Activated CD8-positive, alpha-beta T cell treated with anti-CD3 and anti-CD28 coated beads for 36 hours (primary cell): ENCODE results near the gene HS3ST6. TPM values are rescaled to one million over a fixed set of nuclear protein-coding genes. Genes with fewer than 3 reads are reported as not detected.
"Not testable (repeated sequence)": the region's sequence is repeated elsewhere in the genome, so short reads cannot be mapped to it uniquely, and the experiment has no call there.

Experiments
- ATAC-seq: fragments of 200-7000 bp; cut with Tn5 transposase; one replicate; pipeline ENCODE4 v1.10.0; 2021; ENCODE audit warnings: mild to moderate bottlenecking, moderate library complexity
- CTCF ChIA-PET: fragments of 350-600 bp; sonication (Branson Sonifier 250); formaldehyde crosslinking; loops from one replicate; lab custom pipeline; 2021; ENCODE audit warnings: antibody characterized with exemption; lab: Charles Lee
- POLR2A ChIA-PET: fragments of 350-600 bp; sonication (Branson Sonifier 250); formaldehyde crosslinking; loops from one replicate; lab custom pipeline; 2021; ENCODE audit warnings: antibody characterized with exemption; lab: Charles Lee
- DNase-seq: peaks from one replicate; pipeline ENCODE4 v3.0.0-alpha.2; 2020
- H3K27ac Mint-ChIP-seq: one replicate; pipeline ENCODE4 v1.8.0; 2021; ENCODE audit warnings: mild to moderate bottlenecking, mixed read lengths
- H3K27me3 Mint-ChIP-seq: one replicate; pipeline ENCODE4 v1.8.0; 2021; ENCODE audit warnings: mixed read lengths
- H3K36me3 Mint-ChIP-seq: one replicate; pipeline ENCODE4 v1.8.0; 2021; ENCODE audit warnings: low read depth, mixed read lengths
- H3K4me1 Mint-ChIP-seq: one replicate; pipeline ENCODE4 v1.8.0; 2021; ENCODE audit warnings: low read depth, mixed read lengths
- H3K4me3 Mint-ChIP-seq: one replicate; pipeline ENCODE4 v1.8.0; 2021; ENCODE audit warnings: mild to moderate bottlenecking, moderate library complexity, mixed read lengths
- H3K9me3 Mint-ChIP-seq: one replicate; pipeline ENCODE4 v1.8.0; 2021; ENCODE audit warnings: mixed read lengths
- intact Hi-C: fragments of 100-400 bp; cut with micrococcal nuclease; formaldehyde crosslinking; loops from one replicate; pipeline ENCODE4 v1.10.0; 2022
- total RNA-seq, 2 experiments: library from RNA; stranded (reverse); gene quantifications; one replicate each; pipeline ENCODE4 v1.2.3, GENCODE V29; 2021
- TF ChIP-seq, protein P1 (sequence below): fragments of 200-600 bp; IDR thresholded peaks from one replicate; pipeline ENCODE4 v1.8.0; 2022; ENCODE audit warnings: antibody characterized with exemption, mild to moderate bottlenecking

HS3ST6 gene
- total RNA-seq, 2 experiments from 2014 or later, result not detected

DNA sequence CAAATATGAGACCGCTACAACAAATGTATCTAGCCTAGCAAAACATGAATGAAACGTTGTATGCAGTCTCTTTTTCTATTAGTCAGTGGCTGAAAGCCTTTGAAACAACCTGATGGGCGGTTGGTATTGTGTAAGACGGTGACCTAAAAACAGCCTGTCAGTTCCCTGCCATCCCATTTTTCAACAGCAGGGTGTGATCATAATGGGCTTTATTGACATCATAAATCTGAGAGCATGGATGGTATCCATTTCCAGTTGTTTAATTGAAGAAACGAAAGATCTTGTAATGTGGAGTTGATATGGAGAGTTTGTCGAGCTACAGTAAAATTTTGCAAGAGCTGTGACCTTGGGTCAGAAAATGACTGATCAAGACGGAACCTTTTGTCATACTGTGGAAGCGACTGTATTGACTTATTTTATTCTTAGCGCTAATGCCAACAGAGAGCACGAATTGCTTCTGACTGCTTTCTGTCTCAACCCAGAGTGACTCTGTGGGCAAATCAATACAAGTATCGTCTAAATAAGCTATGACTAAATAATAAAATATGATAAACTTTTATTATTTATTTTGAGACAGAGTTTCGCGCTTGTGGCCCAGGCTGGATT is 34.0 kb downstream of the HS3ST6 start:
- peak; percentile 27 for DNase-seq
- Mint-ChIP-seq H3K4me3 (no peak overlapping the region), H3K9me3 (no peaks in the 10 kb centered on the region), H3K36me3 (no peaks in the 10 kb centered on the region), H3K27ac (no peak overlapping the region), H3K4me1 (no peaks in the 10 kb centered on the region), H3K27me3 (peaks cover 6% of the 10 kb centered on the region)
- ChIA-PET POLR2A (no interaction called here), CTCF (no interaction called here)
- ATAC-seq, result peak; percentile 60
- intact Hi-C loops, result no loop called here
- TF ChIP-seq, protein P1, sequence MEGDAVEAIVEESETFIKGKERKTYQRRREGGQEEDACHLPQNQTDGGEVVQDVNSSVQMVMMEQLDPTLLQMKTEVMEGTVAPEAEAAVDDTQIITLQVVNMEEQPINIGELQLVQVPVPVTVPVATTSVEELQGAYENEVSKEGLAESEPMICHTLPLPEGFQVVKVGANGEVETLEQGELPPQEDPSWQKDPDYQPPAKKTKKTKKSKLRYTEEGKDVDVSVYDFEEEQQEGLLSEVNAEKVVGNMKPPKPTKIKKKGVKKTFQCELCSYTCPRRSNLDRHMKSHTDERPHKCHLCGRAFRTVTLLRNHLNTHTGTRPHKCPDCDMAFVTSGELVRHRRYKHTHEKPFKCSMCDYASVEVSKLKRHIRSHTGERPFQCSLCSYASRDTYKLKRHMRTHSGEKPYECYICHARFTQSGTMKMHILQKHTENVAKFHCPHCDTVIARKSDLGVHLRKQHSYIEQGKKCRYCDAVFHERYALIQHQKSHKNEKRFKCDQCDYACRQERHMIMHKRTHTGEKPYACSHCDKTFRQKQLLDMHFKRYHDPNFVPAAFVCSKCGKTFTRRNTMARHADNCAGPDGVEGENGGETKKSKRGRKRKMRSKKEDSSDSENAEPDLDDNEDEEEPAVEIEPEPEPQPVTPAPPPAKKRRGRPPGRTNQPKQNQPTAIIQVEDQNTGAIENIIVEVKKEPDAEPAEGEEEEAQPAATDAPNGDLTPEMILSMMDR, result no peak

DNA sequence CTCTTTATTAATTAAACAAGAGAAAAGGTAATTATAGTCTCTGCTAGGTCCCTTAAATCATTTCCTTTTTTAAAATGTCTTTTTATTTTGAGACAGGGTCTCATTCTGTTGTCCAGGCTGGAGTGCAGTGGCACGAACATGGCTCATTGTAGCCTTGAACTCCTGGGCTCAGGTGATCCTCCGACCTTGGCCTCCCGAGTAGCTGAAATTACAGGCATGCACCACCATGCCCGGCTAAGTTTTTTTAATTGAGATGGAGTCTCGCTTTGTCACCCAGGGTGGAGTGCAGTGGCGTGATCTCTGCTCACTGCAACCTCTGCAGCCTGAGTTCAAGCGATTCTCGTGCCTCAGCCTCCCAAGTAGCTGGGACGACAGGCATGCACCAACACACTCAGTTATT is 37.0 kb downstream of the HS3ST6 start:
- H3K4me1 Mint-ChIP-seq, POLR2A ChIA-PET, H3K4me3 Mint-ChIP-seq, intact Hi-C loops, CTCF ChIA-PET, H3K36me3 Mint-ChIP-seq, DNase-seq, H3K9me3 Mint-ChIP-seq, ATAC-seq, H3K27ac Mint-ChIP-seq: not testable (repeated sequence)
- H3K27me3 Mint-ChIP-seq, result peaks cover 15% of the 10 kb centered on the region

DNA sequence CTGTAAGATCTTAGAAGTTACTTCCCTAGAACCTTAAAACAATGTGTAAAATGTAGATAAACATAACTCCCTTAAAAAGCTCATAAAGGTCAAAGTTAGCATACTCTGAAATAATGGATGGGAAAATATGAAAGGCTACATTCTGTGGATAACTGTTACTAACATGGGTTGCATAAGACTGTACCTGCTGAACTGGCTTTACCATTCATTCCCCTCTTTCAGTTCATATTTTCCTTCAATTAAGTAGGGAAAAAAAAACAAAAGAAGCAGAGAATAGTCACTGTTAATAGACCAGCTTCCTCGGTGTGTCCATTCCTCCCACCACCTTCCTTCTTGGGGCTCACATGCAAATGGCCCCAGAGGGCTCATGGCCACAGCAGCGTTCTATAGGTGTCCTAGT is 38.7 kb downstream of the HS3ST6 start:
- POLR2A ChIA-PET, result no interaction called here
- no peak for ATAC-seq
- Mint-ChIP-seq H3K27me3 (peaks cover 13% of the 10 kb centered on the region), H3K4me1 (no peaks in the 10 kb centered on the region), H3K9me3 (no peaks in the 10 kb centered on the region), H3K4me3 (no peak overlapping the region), H3K27ac (no peak overlapping the region), H3K36me3 (no peaks in the 10 kb centered on the region)
- no peak for DNase-seq
- CTCF ChIA-PET, result interaction anchor here (1.2 to 1.3 kb wide), 2 partner anchors 17 to 44 kb away, joined by 3 read pairs; no protein-coding TSS in a partner anchor
- TF ChIP-seq, protein P1, result no peak
- intact Hi-C loops, result no loop called here

DNA sequence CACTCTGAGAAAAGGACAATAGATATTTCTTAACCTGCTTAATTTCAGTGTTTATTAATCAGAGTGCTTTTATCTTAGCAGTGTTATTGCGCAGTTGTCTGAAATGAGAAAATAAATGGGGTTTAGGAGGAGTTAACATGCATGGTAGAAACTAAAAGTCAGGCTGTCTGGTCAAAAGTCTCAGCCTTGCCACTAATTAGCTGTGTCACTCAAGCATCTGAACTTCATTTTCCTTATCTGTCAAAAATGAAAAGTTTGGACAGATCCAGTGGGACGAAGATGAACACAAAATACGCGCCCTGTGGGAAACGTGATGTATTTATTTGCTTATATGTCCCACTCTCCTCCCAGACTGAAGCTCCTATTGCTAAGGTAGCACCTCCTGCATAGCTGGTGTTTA is 40.0 kb downstream of the HS3ST6 start:
- H3K9me3 Mint-ChIP-seq, result no peaks in the 10 kb centered on the region
- ChIA-PET POLR2A (interaction anchor here (0.6 kb wide), 1 partner anchor 16 kb away, joined by 3 read pairs; no protein-coding TSS in a partner anchor), CTCF (interaction anchor here (1.2 to 2.1 kb wide), 2 partner anchors 12 to 16 kb away, joined by 3 to 9 read pairs; no protein-coding TSS in a partner anchor)
- peaks cover 15% of the 10 kb centered on the region for H3K27me3 Mint-ChIP-seq
- H3K4me3 Mint-ChIP-seq, result no peak overlapping the region
- H3K36me3 Mint-ChIP-seq, result no peaks in the 10 kb centered on the region
- TF ChIP-seq, protein P1, result no peak
- intact Hi-C loops, result no loop called here
- no peak overlapping the region for H3K27ac Mint-ChIP-seq
- ATAC-seq (no peak), DNase-seq (no peak)
- H3K4me1 Mint-ChIP-seq, result no peaks in the 10 kb centered on the region

DNA sequence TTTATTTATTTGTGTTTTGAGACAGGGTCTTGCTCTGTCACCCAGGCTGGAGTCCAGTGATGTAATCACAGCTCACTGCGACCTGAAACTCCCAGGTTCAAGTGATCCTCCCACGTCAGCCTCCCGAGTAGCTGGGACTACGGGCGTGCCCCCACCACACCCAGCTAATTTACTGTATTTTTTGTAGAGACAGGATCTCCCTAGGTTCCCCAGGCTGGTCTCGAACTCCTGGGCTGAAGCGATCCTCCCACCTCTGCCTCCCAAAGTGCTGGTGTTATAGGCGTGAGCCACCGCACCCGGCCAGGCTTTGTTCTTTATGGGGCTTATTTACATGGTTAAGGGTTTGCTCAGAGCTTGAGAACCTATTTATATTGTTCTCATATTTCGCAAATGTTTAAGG is 40.4 kb downstream of the HS3ST6 start:
- ChIA-PET POLR2A (interaction anchor here (0.6 kb wide), 1 partner anchor 17 kb away, joined by 3 read pairs; no protein-coding TSS in a partner anchor), CTCF (interaction anchor here (2.1 kb wide), 1 partner anchor 12 kb away, joined by 9 read pairs; no protein-coding TSS in a partner anchor)
- TF ChIP-seq, protein P1, result no peak
- H3K4me3 Mint-ChIP-seq, result no peak overlapping the region
- H3K27ac Mint-ChIP-seq, result no peak overlapping the region
- ATAC-seq (no peak), DNase-seq (no peak)
- intact Hi-C loops, result no loop called here
- H3K9me3 Mint-ChIP-seq, result no peaks in the 10 kb centered on the region
- H3K36me3 Mint-ChIP-seq, result no peaks in the 10 kb centered on the region
- H3K27me3 Mint-ChIP-seq, result peaks cover 15% of the 10 kb centered on the region
- H3K4me1 Mint-ChIP-seq, result no peaks in the 10 kb centered on the region
